Astrocyte (in vitro differentiated cells and primary cell): Measurements from ENCODE around the gene CELF4. TPM values are rescaled to one million over a fixed set of nuclear protein-coding genes. Genes with fewer than 3 reads are reported as not detected.

ENCODE experiments used
- DNase-seq: peaks from one replicate; pipeline ENCODE4 v3.0.0-alpha.2; 2010; ENCODE audit warnings: low read depth
- FAIRE-seq: peaks from 2 replicates; lab custom pipeline; 2011; peaks lifted over from hg19 to GRCh38; lab: Jason Lieb, UNC
- H2AFZ ChIP-seq: 2 replicates; pipeline ENCODE4 v1.6.0; 2012; ENCODE audit warnings: low read depth, low read length, inconsistent platforms
- H3K27ac ChIP-seq: 2 replicates; pipeline ENCODE4 v1.5.1; 2011; ENCODE audit warnings: low read depth, low read length, inconsistent platforms
- H3K27me3 ChIP-seq: 2 replicates; pipeline ENCODE4 v1.6.0; 2011; ENCODE audit warnings: low read length, inconsistent platforms; ENCODE audit not compliant: insufficient read depth
- H3K36me3 ChIP-seq: 2 replicates; pipeline ENCODE4 v1.5.1; 2011; ENCODE audit warnings: low read length, inconsistent platforms; ENCODE audit not compliant: insufficient read depth
- H3K4me1 ChIP-seq: 2 replicates; pipeline ENCODE4 v1.5.1; 2011; ENCODE audit warnings: low read length, inconsistent platforms; ENCODE audit not compliant: insufficient read depth
- H3K4me2 ChIP-seq: 2 replicates; pipeline ENCODE4 v1.6.0; 2012; ENCODE audit warnings: low read length, inconsistent platforms
- H3K4me3 ChIP-seq: 2 replicates; pipeline ENCODE4 v1.5.1; 2011; ENCODE audit warnings: low read depth, mild to moderate bottlenecking, low read length, inconsistent platforms; ENCODE audit not compliant: insufficient read depth
- H3K79me2 ChIP-seq: 2 replicates; pipeline ENCODE4 v1.6.0; 2012; ENCODE audit warnings: mild to moderate bottlenecking, low read length, inconsistent platforms; ENCODE audit not compliant: insufficient read depth
- H3K9ac ChIP-seq: 2 replicates; pipeline ENCODE4 v1.6.0; 2012; ENCODE audit warnings: mild to moderate bottlenecking, low read length, inconsistent platforms
- H3K9me3 ChIP-seq: 2 replicates; pipeline ENCODE4 v1.5.1; 2012; ENCODE audit warnings: low read depth, mild to moderate bottlenecking, low read length, inconsistent platforms; ENCODE audit not compliant: insufficient read depth
- H4K20me1 ChIP-seq: 2 replicates; pipeline ENCODE4 v1.6.0; 2012; ENCODE audit warnings: low read length, inconsistent platforms; ENCODE audit not compliant: insufficient read depth
- H3K27ac Mint-ChIP-seq: one replicate; pipeline ENCODE4 v1.8.0; 2021; ENCODE audit warnings: mild to moderate bottlenecking, mixed read lengths; ENCODE audit not compliant: unreplicated experiment
- H3K27me3 Mint-ChIP-seq: one replicate; pipeline ENCODE4 v1.8.0; 2021; ENCODE audit warnings: low read depth, mixed read lengths; ENCODE audit not compliant: unreplicated experiment
- H3K36me3 Mint-ChIP-seq: one replicate; pipeline ENCODE4 v1.8.0; 2021; ENCODE audit warnings: low read depth, mixed read lengths; ENCODE audit not compliant: unreplicated experiment
- H3K4me1 Mint-ChIP-seq: one replicate; pipeline ENCODE4 v1.8.0; 2021; ENCODE audit warnings: low read depth, mixed read lengths; ENCODE audit not compliant: unreplicated experiment
- H3K4me3 Mint-ChIP-seq: one replicate; pipeline ENCODE4 v1.8.0; 2021; ENCODE audit warnings: mild to moderate bottlenecking, moderate library complexity, mixed read lengths; ENCODE audit not compliant: unreplicated experiment
- H3K9me3 Mint-ChIP-seq: one replicate; pipeline ENCODE4 v1.8.0; 2021; ENCODE audit warnings: mild to moderate bottlenecking, mixed read lengths; ENCODE audit not compliant: unreplicated experiment
- CTCF ChIP-seq: IDR thresholded peaks from 2 replicates; pipeline ENCODE4 v1.5.1; 2011; ENCODE audit warnings: low read depth, mild to moderate bottlenecking, inconsistent platforms, low read length, moderate library complexity; ENCODE audit not compliant: insufficient read depth
- EZH2 ChIP-seq: IDR thresholded peaks from 2 replicates; pipeline ENCODE4 v1.6.1; 2012; ENCODE audit warnings: mild to moderate bottlenecking, low read length, inconsistent platforms; ENCODE audit not compliant: insufficient read depth
- total RNA-seq: library from RNA; stranded (reverse); gene quantifications from 2 replicates; pipeline ENCODE4 v1.2.1, GENCODE V29; 2021

Gene CELF4
- total RNA-seq, 1 donor from 2014 or later, result 0.16 TPM

- TF ChIP-seq EZH2 (no peak), CTCF (no peak)
- H3K27ac Mint-ChIP-seq, result no peak overlapping the region
- Histone ChIP-seq H3K4me1 (peaks cover 4% of the 10 kb centered on the region), H3K27ac (no peak overlapping the region), H3K4me2 (no peak overlapping the region), H2AFZ (no peak overlapping the region), H3K36me3 (no peaks in the 10 kb centered on the region), H3K9ac (no peak overlapping the region), H3K27me3 (peaks cover 13% of the 10 kb centered on the region), H4K20me1 (no peaks in the 10 kb centered on the region), H3K9me3 (no peaks in the 10 kb centered on the region), H3K4me3 (no peak overlapping the region), H3K79me2 (no peaks in the 10 kb centered on the region)
- no peaks in the 10 kb centered on the region for H3K36me3 Mint-ChIP-seq
- peaks cover 1% of the 10 kb centered on the region for H3K9me3 Mint-ChIP-seq
- no peak overlapping the region for H3K4me3 Mint-ChIP-seq
- FAIRE-seq, result no peak
- H3K27me3 Mint-ChIP-seq, result peaks cover 73% of the 10 kb centered on the region
- DNase-seq, result no peak
- peaks cover 5% of the 10 kb centered on the region for H3K4me1 Mint-ChIP-seq
These were observed 3.6 kb downstream of the CELF4 start for GRCh38 chr18:37561986-37562385.

GRCh38 chr18:37560003-37560402 lies 5.6 kb downstream of the CELF4 start:
- Histone ChIP-seq H3K9me3 (no peaks in the 10 kb centered on the region), H2AFZ (no peak overlapping the region), H3K27me3 (peaks cover 4% of the 10 kb centered on the region), H3K4me2 (no peak overlapping the region), H4K20me1 (no peaks in the 10 kb centered on the region), H3K27ac (no peak overlapping the region), H3K9ac (no peak overlapping the region), H3K79me2 (no peaks in the 10 kb centered on the region), H3K36me3 (no peaks in the 10 kb centered on the region), H3K4me1 (no peaks in the 10 kb centered on the region), H3K4me3 (no peak overlapping the region)
- DNase-seq (no peak), FAIRE-seq (no peak)
- Mint-ChIP-seq H3K36me3 (no peaks in the 10 kb centered on the region), H3K9me3 (no peaks in the 10 kb centered on the region), H3K27ac (no peak overlapping the region), H3K4me3 (no peak overlapping the region), H3K27me3 (peaks cover 86% of the 10 kb centered on the region), H3K4me1 (peaks cover 5% of the 10 kb centered on the region)
- TF ChIP-seq CTCF, result no peak

- H3K9ac ChIP-seq, result no peak overlapping the region
- no peaks in the 10 kb centered on the region for H3K9me3 ChIP-seq
- no peaks in the 10 kb centered on the region for H3K36me3 ChIP-seq
- DNase-seq, result no peak
- TF ChIP-seq CTCF, result no peak
- Mint-ChIP-seq H3K36me3 (no peaks in the 10 kb centered on the region), H3K9me3 (no peaks in the 10 kb centered on the region), H3K27me3 (peaks cover 86% of the 10 kb centered on the region), H3K4me3 (no peak overlapping the region), H3K4me1 (peaks cover 3% of the 10 kb centered on the region), H3K27ac (no peak overlapping the region)
- H3K79me2 ChIP-seq, result no peaks in the 10 kb centered on the region
- H3K4me2 ChIP-seq, result no peak overlapping the region
- H3K27ac ChIP-seq, result no peak overlapping the region
- no peak overlapping the region for H3K4me3 ChIP-seq
- no peak overlapping the region for H2AFZ ChIP-seq
- peaks cover 3% of the 10 kb centered on the region for H3K27me3 ChIP-seq
- H3K4me1 ChIP-seq, result no peaks in the 10 kb centered on the region
- H4K20me1 ChIP-seq, result no peaks in the 10 kb centered on the region
- FAIRE-seq, result no peak
These were observed 6.4 kb downstream of the CELF4 start for GRCh38 chr18:37559194-37559593.
